DND-41 (cell line): Measurements from ENCODE around the gene MICAL2.

Experiments
- ATAC-seq: fragments of 200-7000 bp; cut with Tn5 transposase; 3 replicates; pipeline ENCODE4 v1.9.1; 2021; ENCODE audit warnings: low read depth; ENCODE audit not compliant: insufficient read depth
- DNase-seq: peaks from one replicate; pipeline ENCODE4 v3.0.0-alpha.2; 2020
- H2AFZ ChIP-seq: 2 replicates; pipeline ENCODE4 v1.6.0; 2012; ENCODE audit warnings: low read depth, low read length
- H3K27ac ChIP-seq: 2 replicates; pipeline ENCODE4 v1.5.1; 2012; ENCODE audit warnings: low read length, inconsistent platforms
- H3K27me3 ChIP-seq: fragments of 200-600 bp; sonication (generic); 2 replicates; pipeline ENCODE4 v1.6.0; 2012; ENCODE audit warnings: low read length, mild to moderate bottlenecking, inconsistent platforms; ENCODE audit not compliant: insufficient read depth, poor library complexity
- H3K36me3 ChIP-seq: 2 replicates; pipeline ENCODE4 v1.5.1; 2012; ENCODE audit warnings: low read length, inconsistent platforms; ENCODE audit not compliant: insufficient read depth
- H3K4me1 ChIP-seq: 2 replicates; pipeline ENCODE4 v1.5.1; 2012; ENCODE audit warnings: mild to moderate bottlenecking, low read length; ENCODE audit not compliant: insufficient read depth
- H3K4me2 ChIP-seq: 2 replicates; pipeline ENCODE4 v1.6.0; 2012; ENCODE audit warnings: mild to moderate bottlenecking, moderate library complexity, low read length, inconsistent platforms; ENCODE audit not compliant: insufficient read depth
- H3K4me3 ChIP-seq, 2 experiments: fragments of 200-600 bp in 1 of 2; shearing (Covaris generic) in 1 of 2; 2 replicates each; pipeline ENCODE4 v1.5.1; 2012 to 2016; ENCODE audit warnings: inconsistent platforms in 2 of 2, low read length in 2 of 2, mild to moderate bottlenecking in 2 of 2, low read depth in 1 of 2, moderate library complexity in 1 of 2
- H3K79me2 ChIP-seq: 2 replicates; pipeline ENCODE4 v1.6.0; 2012; ENCODE audit warnings: low read length, inconsistent platforms; ENCODE audit not compliant: insufficient read depth
- H3K9ac ChIP-seq: 2 replicates; pipeline ENCODE4 v1.6.0; 2012; ENCODE audit warnings: low read depth, mild to moderate bottlenecking, inconsistent platforms, low read length, moderate library complexity
- H3K9me3 ChIP-seq: 2 replicates; pipeline ENCODE4 v1.5.1; 2012; ENCODE audit warnings: low read length, moderate library complexity, mild to moderate bottlenecking, inconsistent platforms; ENCODE audit not compliant: insufficient read depth, severe bottlenecking
- H4K20me1 ChIP-seq: 2 replicates; pipeline ENCODE4 v1.6.0; 2012; ENCODE audit warnings: low read length; ENCODE audit not compliant: insufficient read depth
- EZH2 ChIP-seq: IDR thresholded peaks from 3 replicates; pipeline ENCODE4 v1.6.1; 2012; ENCODE audit warnings: borderline replicate concordance, low read depth, mild to moderate bottlenecking, moderate library complexity, low read length, inconsistent platforms; ENCODE audit not compliant: severe bottlenecking
- TF ChIP-seq, protein P1 (sequence below): IDR thresholded peaks from 2 replicates; pipeline ENCODE4 v1.5.1; 2012; ENCODE audit warnings: borderline replicate concordance, low read length, moderate library complexity, mild to moderate bottlenecking; ENCODE audit not compliant: poor library complexity, severe bottlenecking; ENCODE audit errors: extremely low read depth

Gene MICAL2

DNA sequence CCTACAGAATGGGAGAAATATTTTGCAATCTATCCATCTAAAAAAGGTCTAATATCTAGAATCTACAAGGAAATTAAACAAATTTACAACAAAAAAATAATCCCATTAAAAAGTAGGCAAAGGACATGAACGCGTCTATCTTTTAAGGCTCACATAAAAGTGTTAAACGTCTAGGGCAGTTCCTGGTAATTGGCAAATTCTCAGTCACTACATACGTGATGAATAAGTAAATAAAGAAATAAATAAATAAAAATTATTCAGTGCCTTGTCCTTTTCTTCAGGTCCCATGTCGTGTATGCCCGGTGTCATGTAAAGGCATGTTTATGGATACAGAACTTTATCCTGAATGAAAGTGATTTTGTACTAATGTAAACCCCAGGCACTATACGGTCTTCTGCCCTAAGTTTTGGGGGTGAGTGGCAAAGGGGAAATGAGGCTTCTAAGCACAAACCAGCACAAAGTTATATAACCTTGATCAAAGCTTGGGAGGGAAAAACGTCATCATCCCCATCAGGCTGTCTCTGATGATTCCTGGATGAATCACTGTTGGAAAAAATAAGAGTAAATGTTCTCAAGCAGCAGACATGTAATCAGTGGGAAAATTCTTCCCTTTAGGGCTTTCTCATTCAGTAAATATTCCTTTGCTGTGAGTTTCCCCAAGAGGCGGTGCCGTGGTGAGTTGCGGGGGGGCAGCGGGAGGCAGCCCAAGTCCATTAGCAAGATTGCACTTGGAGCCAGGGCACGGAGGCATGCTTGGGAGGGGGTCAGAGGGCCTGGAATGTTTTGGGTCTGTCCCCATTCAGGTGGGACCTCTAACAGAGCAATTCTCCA lies 30.4 kb upstream of the MICAL2 start:
- DNase-seq (no peak), ATAC-seq (no peak)
- Histone ChIP-seq H4K20me1 (no peaks in the 10 kb centered on the region), H3K27me3 (no peaks in the 10 kb centered on the region), H3K9me3 (no peaks in the 10 kb centered on the region), H3K27ac (no peak overlapping the region), H3K4me1 (no peaks in the 10 kb centered on the region), H3K4me2 (no peak overlapping the region), H2AFZ (no peak overlapping the region), H3K9ac (no peak overlapping the region), H3K4me3 (no peak overlapping the region), H3K36me3 (no peaks in the 10 kb centered on the region), H3K79me2 (no peaks in the 10 kb centered on the region)
- TF ChIP-seq EZH2: no peak
- TF ChIP-seq, protein P1, sequence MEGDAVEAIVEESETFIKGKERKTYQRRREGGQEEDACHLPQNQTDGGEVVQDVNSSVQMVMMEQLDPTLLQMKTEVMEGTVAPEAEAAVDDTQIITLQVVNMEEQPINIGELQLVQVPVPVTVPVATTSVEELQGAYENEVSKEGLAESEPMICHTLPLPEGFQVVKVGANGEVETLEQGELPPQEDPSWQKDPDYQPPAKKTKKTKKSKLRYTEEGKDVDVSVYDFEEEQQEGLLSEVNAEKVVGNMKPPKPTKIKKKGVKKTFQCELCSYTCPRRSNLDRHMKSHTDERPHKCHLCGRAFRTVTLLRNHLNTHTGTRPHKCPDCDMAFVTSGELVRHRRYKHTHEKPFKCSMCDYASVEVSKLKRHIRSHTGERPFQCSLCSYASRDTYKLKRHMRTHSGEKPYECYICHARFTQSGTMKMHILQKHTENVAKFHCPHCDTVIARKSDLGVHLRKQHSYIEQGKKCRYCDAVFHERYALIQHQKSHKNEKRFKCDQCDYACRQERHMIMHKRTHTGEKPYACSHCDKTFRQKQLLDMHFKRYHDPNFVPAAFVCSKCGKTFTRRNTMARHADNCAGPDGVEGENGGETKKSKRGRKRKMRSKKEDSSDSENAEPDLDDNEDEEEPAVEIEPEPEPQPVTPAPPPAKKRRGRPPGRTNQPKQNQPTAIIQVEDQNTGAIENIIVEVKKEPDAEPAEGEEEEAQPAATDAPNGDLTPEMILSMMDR: no peak

GRCh38 chr11:12083380-12083779 lies 27.0 kb upstream of the MICAL2 start:
- H3K4me3 ChIP-seq: no peak overlapping the region
- H3K79me2 ChIP-seq: no peaks in the 10 kb centered on the region
- no peak for ATAC-seq
- no peaks in the 10 kb centered on the region for H3K9me3 ChIP-seq
- no peak overlapping the region for H3K4me2 ChIP-seq
- H3K27me3 ChIP-seq: no peaks in the 10 kb centered on the region
- no peak overlapping the region for H3K27ac ChIP-seq
- TF ChIP-seq EZH2: no peak
- TF ChIP-seq, protein P1: peak; percentile 33
- peaks cover 13% of the 10 kb centered on the region for H3K4me1 ChIP-seq
- no peak for DNase-seq
- H2AFZ ChIP-seq: no peak overlapping the region
- no peak overlapping the region for H3K9ac ChIP-seq
- H3K36me3 ChIP-seq: no peaks in the 10 kb centered on the region
- no peaks in the 10 kb centered on the region for H4K20me1 ChIP-seq

DNA sequence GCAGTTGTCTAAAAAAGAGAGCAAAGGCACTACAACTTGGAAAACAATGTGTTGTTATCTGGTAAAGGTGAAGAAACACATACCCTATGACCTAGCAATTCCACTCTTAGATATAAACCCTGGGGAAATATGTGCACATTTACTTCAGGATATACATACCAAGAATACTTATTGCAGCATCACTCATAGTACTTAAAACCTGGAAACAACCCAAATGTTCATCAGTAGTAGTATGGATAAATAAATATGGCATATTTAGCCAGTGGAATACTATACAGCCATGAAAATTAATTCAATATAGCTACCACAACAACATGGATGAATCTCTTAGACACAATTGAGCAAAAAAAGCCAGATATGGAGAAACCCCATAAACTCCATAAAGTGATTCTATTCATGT lies 26.1 kb upstream of the MICAL2 start:
- H4K20me1 ChIP-seq: no peaks in the 10 kb centered on the region
- H3K4me1 ChIP-seq: peaks cover 13% of the 10 kb centered on the region
- H3K9ac ChIP-seq: no peak overlapping the region
- TF ChIP-seq, protein P1: no peak
- no peak for TF ChIP-seq EZH2
- no peaks in the 10 kb centered on the region for H3K9me3 ChIP-seq
- ATAC-seq: no peak
- no peaks in the 10 kb centered on the region for H3K27me3 ChIP-seq
- H3K4me3 ChIP-seq: no peak overlapping the region
- H3K27ac ChIP-seq: no peak overlapping the region
- H3K79me2 ChIP-seq: no peaks in the 10 kb centered on the region
- H3K4me2 ChIP-seq: no peak overlapping the region
- H3K36me3 ChIP-seq: no peaks in the 10 kb centered on the region
- no peak for DNase-seq
- H2AFZ ChIP-seq: no peak overlapping the region
